Sigmoid colon (tissue), 4 donors: ENCODE results near the gene WT1.

Experiments used
- CTCF ChIP-seq, 4 experiments: fragments of 450-650 bp in 3 of 4; fragments of 200-600 bp in 1 of 4; IDR thresholded peaks; one replicate each; pipeline ENCODE4 v1.5.1; 2016 to 2019; ENCODE audit warnings: antibody characterized with exemption in 4 of 4, mild to moderate bottlenecking in 3 of 4, moderate library complexity in 2 of 4
- POLR2A ChIP-seq, 2 donors: fragments of 450-650 bp; IDR thresholded peaks; one replicate each; pipeline ENCODE4 v1.6.1; 2016; ENCODE audit warnings: antibody characterized with exemption in 2 of 2, mild to moderate bottlenecking in 2 of 2, moderate library complexity in 2 of 2
- POLR2AphosphoS5 ChIP-seq, 4 donors: sonication (generic); formaldehyde crosslinking; IDR thresholded peaks; one replicate each; pipeline ENCODE4 v1.6.1; 2017; ENCODE audit warnings: antibody characterized with exemption in 4 of 4

- no peak for TF ChIP-seq CTCF (IDR thresholded peaks at IDR 0.05)
- no peak for TF ChIP-seq POLR2AphosphoS5 (IDR thresholded peaks at IDR 0.05)
- TF ChIP-seq POLR2A (IDR thresholded peaks at IDR 0.05), result no peak
Measured at GRCh38 chr11:32388871-32389770, 46.2 kb downstream of the WT1 start.
